Trophoblast cell (in vitro differentiated cells and primary cell): Measurements from ENCODE around the gene DRC1.

ENCODE experiments used
- DNase-seq, 2 donors: peaks; one replicate each; pipeline ENCODE4 v3.0.0-alpha.2; 2016
- H2AFZ ChIP-seq: 2 replicates; pipeline ENCODE4 v1.6.1; 2013; ENCODE audit warnings: low read length, moderate library complexity, mild to moderate bottlenecking; ENCODE audit not compliant: insufficient read depth, poor library complexity
- H2AK5ac ChIP-seq: 2 replicates; pipeline ENCODE4 v1.6.1; 2013; ENCODE audit warnings: mild to moderate bottlenecking, low read length
- H2BK120ac ChIP-seq: 2 replicates; pipeline ENCODE4 v1.6.1; 2013; ENCODE audit warnings: low read length, mild to moderate bottlenecking, moderate library complexity; ENCODE audit not compliant: insufficient read depth, poor library complexity
- H2BK12ac ChIP-seq: 2 replicates; pipeline ENCODE4 v1.6.1; 2013; ENCODE audit warnings: mild to moderate bottlenecking, low read length, moderate library complexity
- H2BK5ac ChIP-seq: 2 replicates; pipeline ENCODE4 v1.6.1; 2013; ENCODE audit warnings: low read length, low read depth, moderate library complexity, mild to moderate bottlenecking; ENCODE audit not compliant: poor library complexity
- H3K14ac ChIP-seq: 2 replicates; pipeline ENCODE4 v1.6.1; 2013; ENCODE audit warnings: mild to moderate bottlenecking, low read length
- H3K18ac ChIP-seq: 2 replicates; pipeline ENCODE4 v1.6.1; 2013; ENCODE audit warnings: mild to moderate bottlenecking, low read length
- H3K23ac ChIP-seq: 2 replicates; pipeline ENCODE4 v1.6.1; 2013; ENCODE audit warnings: low read length
- H3K27ac ChIP-seq: 2 replicates; pipeline ENCODE4 v1.5.1; 2013; ENCODE audit warnings: low read depth, mild to moderate bottlenecking, inconsistent platforms, low read length, moderate library complexity
- H3K27me3 ChIP-seq: 2 replicates; pipeline ENCODE4 v1.6.1; 2013; ENCODE audit warnings: inconsistent platforms, mild to moderate bottlenecking, low read length, moderate library complexity; ENCODE audit not compliant: insufficient read depth
- H3K36me3 ChIP-seq, 2 experiments: 1 replicate in 1 of 2; 2 replicates in 1 of 2; pipeline ENCODE4 v1.6.1; 2013; ENCODE audit warnings: low read length in 2 of 2, mild to moderate bottlenecking in 2 of 2, moderate library complexity in 1 of 2; ENCODE audit not compliant: insufficient read depth in 2 of 2, control insufficient read depth in 1 of 2
- H3K4ac ChIP-seq: 2 replicates; pipeline ENCODE4 v1.6.1; 2013; ENCODE audit warnings: low read depth, mild to moderate bottlenecking, low read length, moderate library complexity
- H3K4me1 ChIP-seq, 2 experiments: 1 replicate in 1 of 2; 2 replicates in 1 of 2; pipeline ENCODE4 v1.6.1; 2013; ENCODE audit warnings: low read length in 2 of 2, mild to moderate bottlenecking in 2 of 2, moderate library complexity in 1 of 2; ENCODE audit not compliant: insufficient read depth in 2 of 2, control insufficient read depth in 1 of 2
- H3K4me2 ChIP-seq: 2 replicates; pipeline ENCODE4 v1.6.1; 2013; ENCODE audit warnings: inconsistent platforms, mild to moderate bottlenecking, low read length, moderate library complexity
- H3K4me3 ChIP-seq: 2 replicates; pipeline ENCODE4 v1.5.1; 2013; ENCODE audit warnings: mild to moderate bottlenecking, low read depth, low read length, inconsistent platforms
- H3K79me1 ChIP-seq: one replicate; pipeline ENCODE4 v1.6.1; 2013; ENCODE audit warnings: low read length
- H3K79me2 ChIP-seq: 2 replicates; pipeline ENCODE4 v1.6.1; 2013; ENCODE audit warnings: low read length, mild to moderate bottlenecking; ENCODE audit not compliant: control insufficient read depth, insufficient read depth, poor library complexity
- H3K9ac ChIP-seq: 2 replicates; pipeline ENCODE4 v1.6.1; 2013; ENCODE audit warnings: mild to moderate bottlenecking, low read length
- H3K9me3 ChIP-seq: 2 replicates; pipeline ENCODE4 v1.6.1; 2013; ENCODE audit warnings: low read depth, mild to moderate bottlenecking, control low read depth, inconsistent platforms, low read length; ENCODE audit not compliant: insufficient read depth
- H4K12ac ChIP-seq: 2 replicates; pipeline ENCODE4 v1.6.1; 2013; ENCODE audit warnings: low read depth, mild to moderate bottlenecking, low read length, moderate library complexity
- H4K8ac ChIP-seq: 2 replicates; pipeline ENCODE4 v1.6.1; 2013; ENCODE audit warnings: low read depth, mild to moderate bottlenecking, low read length, moderate library complexity
- H4K91ac ChIP-seq: one replicate; pipeline ENCODE4 v1.6.1; 2013; ENCODE audit warnings: low read depth, mild to moderate bottlenecking, low read length, moderate library complexity
- WGBS: extraction: QIAGEN DNeasy Blood & Tissue Kit; methylation state at CpG from one replicate; pipeline ENCODE4 v1.1.7; 2013; ENCODE audit warnings: missing lambda C conversion rate; ENCODE audit not compliant: insufficient read length, insufficient coverage; ENCODE audit errors: extremely low coverage; 5-methylcytosine and 5-hydroxymethylcytosine counted together

DRC1 gene

GRCh38 chr2:26491563-26492167 lies 89.9 kb downstream of the DRC1 start:
- H3K79me2 ChIP-seq = no peaks in the 10 kb centered on the region
- no peak overlapping the region for H4K12ac ChIP-seq
- no CpG with 5 or more reads among the region's 8 CpGs for WGBS
- H2AFZ ChIP-seq = no peak overlapping the region
- no peaks in the 10 kb centered on the region for H3K4me1 ChIP-seq
- H3K79me1 ChIP-seq = no peaks in the 10 kb centered on the region
- no peak overlapping the region for H2BK120ac ChIP-seq
- H3K36me3 ChIP-seq = no peaks in the 10 kb centered on the region
- no peak overlapping the region for H3K4ac ChIP-seq
- H3K9ac ChIP-seq = no peak overlapping the region
- no peak overlapping the region for H3K23ac ChIP-seq
- H3K18ac ChIP-seq = no peak overlapping the region
- no peak overlapping the region for H3K4me3 ChIP-seq
- H2BK12ac ChIP-seq = no peak overlapping the region
- no peak overlapping the region for H4K8ac ChIP-seq
- H3K27ac ChIP-seq = no peak overlapping the region
- no peak for DNase-seq
- no peak overlapping the region for H2AK5ac ChIP-seq
- no peak overlapping the region for H2BK5ac ChIP-seq
- peaks cover 3% of the 10 kb centered on the region for H3K9me3 ChIP-seq
- no peaks in the 10 kb centered on the region for H3K27me3 ChIP-seq
- no peak overlapping the region for H4K91ac ChIP-seq
- H3K14ac ChIP-seq = no peak overlapping the region
- no peak overlapping the region for H3K4me2 ChIP-seq

GRCh38 chr2:26492749-26493515 lies 91.2 kb downstream of the DRC1 start:
- no CpG with 5 or more reads among the region's 7 CpGs for WGBS
- Histone ChIP-seq H3K9me3 (peaks cover 3% of the 10 kb centered on the region), H3K4me3 (no peak overlapping the region), H2BK120ac (no peak overlapping the region), H3K18ac (no peak overlapping the region), H2BK5ac (no peak overlapping the region), H3K4me1 (no peaks in the 10 kb centered on the region), H2BK12ac (no peak overlapping the region), H4K8ac (no peak overlapping the region), H4K12ac (no peak overlapping the region), H3K4ac (no peak overlapping the region), H3K4me2 (no peak overlapping the region), H3K14ac (no peak overlapping the region), H2AFZ (no peak overlapping the region), H3K79me2 (no peaks in the 10 kb centered on the region), H3K36me3 (no peaks in the 10 kb centered on the region), H3K27me3 (no peaks in the 10 kb centered on the region), H3K79me1 (no peaks in the 10 kb centered on the region), H2AK5ac (no peak overlapping the region), H3K23ac (no peak overlapping the region), H3K9ac (no peak overlapping the region), H3K27ac (no peak overlapping the region), H4K91ac (no peak overlapping the region)
- DNase-seq = no peak

DNA sequence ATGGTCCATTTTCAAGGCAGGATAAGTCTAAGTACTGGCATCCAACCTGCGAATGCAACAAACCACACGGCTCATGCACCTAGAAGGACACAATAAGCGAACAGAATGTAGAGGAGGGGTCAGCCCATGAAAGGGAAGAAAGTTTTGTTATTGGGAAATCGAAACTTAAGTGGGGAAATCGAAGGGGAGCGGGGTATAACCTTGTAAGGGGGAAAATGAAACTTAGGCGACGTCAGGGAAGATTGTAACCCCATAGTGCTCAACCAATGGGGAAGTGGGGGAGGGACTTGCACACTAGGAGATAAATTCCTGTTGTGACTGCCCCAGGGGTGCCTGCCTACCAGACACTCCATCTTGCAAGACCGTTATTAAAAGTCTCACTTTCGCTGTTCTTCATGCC lies 91.8 kb downstream of the DRC1 start:
- Histone ChIP-seq H3K4me1 (no peaks in the 10 kb centered on the region), H2BK5ac (no peak overlapping the region), H3K36me3 (no peaks in the 10 kb centered on the region), H3K4ac (no peak overlapping the region), H2BK120ac (no peak overlapping the region), H3K79me1 (no peaks in the 10 kb centered on the region), H3K9me3 (peaks cover 3% of the 10 kb centered on the region), H2BK12ac (no peak overlapping the region), H3K4me3 (no peak overlapping the region), H4K8ac (no peak overlapping the region), H3K9ac (no peak overlapping the region), H3K27ac (no peak overlapping the region), H4K91ac (no peak overlapping the region), H3K4me2 (no peak overlapping the region), H2AK5ac (no peak overlapping the region), H3K14ac (no peak overlapping the region), H4K12ac (no peak overlapping the region), H2AFZ (no peak overlapping the region), H3K27me3 (no peaks in the 10 kb centered on the region), H3K79me2 (no peaks in the 10 kb centered on the region), H3K23ac (no peak overlapping the region), H3K18ac (no peak overlapping the region)
- DNase-seq = no peak
- 100% methylated on average over 3 of the region's 10 CpGs for WGBS

DNA sequence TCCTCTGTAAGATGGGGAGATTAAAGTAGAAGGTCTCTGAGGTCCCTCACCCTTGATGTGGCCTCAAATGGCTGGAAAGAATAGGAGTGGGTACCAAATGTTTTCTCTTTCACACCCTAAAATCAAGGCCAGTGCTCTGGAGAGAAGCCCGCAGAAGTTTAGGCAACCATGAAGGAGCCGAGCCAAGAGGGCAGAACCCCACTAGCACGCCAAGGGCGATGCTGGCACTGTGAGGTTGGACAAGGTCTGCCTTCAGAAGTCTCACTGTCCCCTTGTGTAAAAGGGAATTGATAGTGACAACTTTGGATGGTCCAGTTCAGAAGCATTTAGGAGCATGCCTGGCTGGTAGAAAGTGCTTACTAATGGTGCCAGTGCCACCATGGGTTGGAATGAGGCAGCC lies 92.5 kb downstream of the DRC1 start:
- H4K91ac ChIP-seq = no peak overlapping the region
- H3K4ac ChIP-seq = no peak overlapping the region
- no peak overlapping the region for H2AK5ac ChIP-seq
- no peaks in the 10 kb centered on the region for H3K79me2 ChIP-seq
- H3K79me1 ChIP-seq = no peaks in the 10 kb centered on the region
- no peaks in the 10 kb centered on the region for H3K4me1 ChIP-seq
- H4K12ac ChIP-seq = no peak overlapping the region
- H2AFZ ChIP-seq = no peak overlapping the region
- no peak overlapping the region for H3K4me3 ChIP-seq
- H3K27me3 ChIP-seq = no peaks in the 10 kb centered on the region
- H4K8ac ChIP-seq = no peak overlapping the region
- H3K18ac ChIP-seq = no peak overlapping the region
- H3K9ac ChIP-seq = no peak overlapping the region
- no peak overlapping the region for H2BK120ac ChIP-seq
- peaks cover 3% of the 10 kb centered on the region for H3K9me3 ChIP-seq
- no peak for DNase-seq
- no peak overlapping the region for H3K23ac ChIP-seq
- no peak overlapping the region for H3K27ac ChIP-seq
- no peak overlapping the region for H3K14ac ChIP-seq
- no CpG with 5 or more reads among the region's 4 CpGs for WGBS
- H2BK5ac ChIP-seq = no peak overlapping the region
- H3K36me3 ChIP-seq = no peaks in the 10 kb centered on the region
- no peak overlapping the region for H2BK12ac ChIP-seq
- H3K4me2 ChIP-seq = no peak overlapping the region
